ENCODE measurements around the gene ERCC4. TPM values are rescaled to one million over a fixed set of nuclear protein-coding genes. Genes with fewer than 3 reads are reported as not detected.
A peak's percentile ranks its signal among the peaks of the same experiment; 100 is the strongest.

The ERCC4 gene
- total and polyA plus RNA-seq, 8 donors = 1.2 to 6.7 (median 4.9) TPM

GRCh38 chr16:13909872-13910303 lies 10.1 kb upstream of the ERCC4 start:
- peak; percentile 5 for FAIRE-seq

GRCh38 chr16:13911306-13911705 lies 8.6 kb upstream of the ERCC4 start:
- FAIRE-seq (no peak), ATAC-seq (no peak), DNase-seq (no peak)
- Histone ChIP-seq H3K9me3 (no peaks in the 10 kb centered on the region), H3K36me3 (no peaks in the 10 kb centered on the region), H3K4me3 (no peak overlapping the region), H3K27ac (no peak overlapping the region), H3K4me1 (peaks cover 0 to 17% (median 14%) of the 10 kb centered on the region in 3 donors), H3K27me3 (no peaks in the 10 kb centered on the region)
- no peak for TF ChIP-seq CTCF (IDR thresholded peaks at IDR 0.05)
- 82 to 91% methylated on average over 1 of the region's 1 CpG for WGBS, 2 donors
- intact Hi-C loops (cut with DNase I) = no loop called here

More at GRCh38 chr16:13909872-13910303, 10.1 kb upstream of the ERCC4 start:
- ATAC-seq = peak; percentile 96 to 98 (median 96)
- H3K27me3 ChIP-seq = no peaks in the 10 kb centered on the region
- no peak overlapping the region for H3K4me3 ChIP-seq
- intact Hi-C loops (cut with DNase I) = no loop called here
- DNase-seq = peak in 5 of 6 donors; percentile 77 to 94 (median 90)
- WGBS, 2 donors = 4 to 6% methylated on average over 3 of the region's 3 CpGs
- H3K27ac ChIP-seq = peak overlapping the region in 3 of 4 donors; percentile 82 to 93 (median 92)
- H3K9me3 ChIP-seq = no peaks in the 10 kb centered on the region
- no peak for TF ChIP-seq CTCF (IDR thresholded peaks at IDR 0.05)
- peaks cover 0 to 17% (median 14%) of the 10 kb centered on the region in 3 donors for H3K4me1 ChIP-seq
- no peaks in the 10 kb centered on the region for H3K36me3 ChIP-seq

GRCh38 chr16:13911871-13912270 lies 8.1 kb upstream of the ERCC4 start:
- H3K9me3 ChIP-seq = no peaks in the 10 kb centered on the region
- intact Hi-C loops (cut with DNase I) = no loop called here
- no peak for ATAC-seq
- no peak for TF ChIP-seq CTCF (IDR thresholded peaks at IDR 0.05)
- no peak for FAIRE-seq
- no peaks in the 10 kb centered on the region for H3K27me3 ChIP-seq
- H3K27ac ChIP-seq = no peak overlapping the region
- no peak overlapping the region for H3K4me3 ChIP-seq
- DNase-seq = no peak
- no peaks in the 10 kb centered on the region for H3K36me3 ChIP-seq
- peaks cover 0 to 17% (median 14%) of the 10 kb centered on the region in 3 donors for H3K4me1 ChIP-seq

- WGBS, 2 donors = 84 to 91% methylated on average over 1 of the region's 1 CpG
- TF ChIP-seq CTCF (IDR thresholded peaks at IDR 0.05) = no peak
- peaks cover 0 to 17% (median 14%) of the 10 kb centered on the region in 3 donors for H3K4me1 ChIP-seq
- no peak overlapping the region for H3K27ac ChIP-seq
- no peaks in the 10 kb centered on the region for H3K27me3 ChIP-seq
- FAIRE-seq (no peak), ATAC-seq (no peak), DNase-seq (no peak)
- intact Hi-C loops (cut with DNase I) = no loop called here
- H3K36me3 ChIP-seq = no peaks in the 10 kb centered on the region
- no peak overlapping the region for H3K4me3 ChIP-seq
- no peaks in the 10 kb centered on the region for H3K9me3 ChIP-seq
Observed at GRCh38 chr16:13912891-13913290, 7.1 kb upstream of the ERCC4 start.

GRCh38 chr16:13913374-13914292 lies 6.3 kb upstream of the ERCC4 start:
- no peak for TF ChIP-seq CTCF (IDR thresholded peaks at IDR 0.05)
- WGBS, 2 donors = 74 to 75% methylated on average over 7 of the region's 7 CpGs
- no peak for DNase-seq

More at GRCh38 chr16:13913374-13914292, 6.3 kb upstream of the ERCC4 start:
- ATAC-seq (no peak), FAIRE-seq (no peak)
- peaks cover 0 to 17% (median 14%) of the 10 kb centered on the region in 3 donors for H3K4me1 ChIP-seq
- H3K4me3 ChIP-seq = no peak overlapping the region
- no peaks in the 10 kb centered on the region for H3K36me3 ChIP-seq
- no peaks in the 10 kb centered on the region for H3K9me3 ChIP-seq
- H3K27ac ChIP-seq = no peak overlapping the region
- intact Hi-C loops (cut with DNase I) = no loop called here
- H3K27me3 ChIP-seq = no peaks in the 10 kb centered on the region
